Endometrial microvascular endothelial cells (primary cell): ENCODE measurements around the gene TRIM40. TPM values are rescaled to one million over a fixed set of nuclear protein-coding genes. Genes with fewer than 3 reads are reported as not detected.

Source experiments
- in situ Hi-C: cut with HindIII; loops from 2 replicates; pipeline ENCODE4 v1.10.0; 2017; ENCODE audit warnings: low sequenced_read_pairs, low pct_unique_long_range_greater_than_20kb; ENCODE audit errors: inconsistent ontology term
- total RNA-seq: library from RNA; depleted of rRNA; stranded (reverse); fragments of >200 nt; gene quantifications from one replicate; pipeline ENCODE4 v1.2.3, GENCODE V29; 2015; ENCODE audit errors: inconsistent ontology term

TRIM40 gene, protein sequence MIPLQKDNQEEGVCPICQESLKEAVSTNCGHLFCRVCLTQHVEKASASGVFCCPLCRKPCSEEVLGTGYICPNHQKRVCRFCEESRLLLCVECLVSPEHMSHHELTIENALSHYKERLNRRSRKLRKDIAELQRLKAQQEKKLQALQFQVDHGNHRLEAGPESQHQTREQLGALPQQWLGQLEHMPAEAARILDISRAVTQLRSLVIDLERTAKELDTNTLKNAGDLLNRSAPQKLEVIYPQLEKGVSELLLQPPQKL
- total RNA-seq, result not detected

DNA sequence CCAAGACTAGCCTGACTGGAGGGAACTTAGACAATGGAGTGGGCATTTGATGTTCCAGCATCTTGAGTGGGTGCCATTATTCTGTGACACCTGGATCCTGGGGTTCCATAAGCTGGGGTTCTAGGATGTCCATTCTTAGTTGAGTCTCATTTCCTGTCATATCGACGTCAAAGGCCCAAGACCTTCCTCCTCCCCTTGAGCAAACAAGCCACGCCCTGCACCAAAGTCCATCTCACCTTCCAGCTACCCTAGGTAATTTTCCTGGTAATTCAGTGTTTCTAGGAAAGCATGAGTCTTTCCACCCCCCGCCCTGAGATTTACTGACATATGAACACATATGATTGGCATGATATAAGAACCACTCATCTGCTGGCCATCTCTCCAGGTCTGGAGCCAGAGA, at the start of gene TRIM40:
Gene TRIM40 (plus strand): TSS at position 384 of the 400 bp plus-strand sequence. CDS start 897 bp downstream, outside the sequence.
- in situ Hi-C loops, result no loop called here

DNA sequence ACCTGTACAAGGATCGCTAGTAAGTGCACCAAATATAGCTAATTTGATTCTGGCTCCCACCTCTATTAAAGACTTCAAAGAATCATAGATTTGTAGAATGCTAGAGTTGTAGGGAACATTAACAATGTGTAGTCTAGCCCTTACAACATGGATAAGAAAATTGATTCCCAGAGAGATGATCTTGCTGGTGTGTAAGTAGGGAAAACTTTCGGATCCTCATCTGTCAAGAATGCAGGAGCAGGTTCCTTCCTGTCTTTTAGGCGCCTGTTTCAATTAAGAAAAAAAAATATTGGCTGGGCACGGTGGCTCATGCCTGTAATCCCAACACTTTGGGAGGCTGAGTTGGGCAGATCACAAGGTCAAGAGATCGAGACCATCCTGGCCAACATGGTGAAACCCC, 48.1 kb upstream of the TRIM40 start:
- in situ Hi-C loops, result no loop called here

DNA sequence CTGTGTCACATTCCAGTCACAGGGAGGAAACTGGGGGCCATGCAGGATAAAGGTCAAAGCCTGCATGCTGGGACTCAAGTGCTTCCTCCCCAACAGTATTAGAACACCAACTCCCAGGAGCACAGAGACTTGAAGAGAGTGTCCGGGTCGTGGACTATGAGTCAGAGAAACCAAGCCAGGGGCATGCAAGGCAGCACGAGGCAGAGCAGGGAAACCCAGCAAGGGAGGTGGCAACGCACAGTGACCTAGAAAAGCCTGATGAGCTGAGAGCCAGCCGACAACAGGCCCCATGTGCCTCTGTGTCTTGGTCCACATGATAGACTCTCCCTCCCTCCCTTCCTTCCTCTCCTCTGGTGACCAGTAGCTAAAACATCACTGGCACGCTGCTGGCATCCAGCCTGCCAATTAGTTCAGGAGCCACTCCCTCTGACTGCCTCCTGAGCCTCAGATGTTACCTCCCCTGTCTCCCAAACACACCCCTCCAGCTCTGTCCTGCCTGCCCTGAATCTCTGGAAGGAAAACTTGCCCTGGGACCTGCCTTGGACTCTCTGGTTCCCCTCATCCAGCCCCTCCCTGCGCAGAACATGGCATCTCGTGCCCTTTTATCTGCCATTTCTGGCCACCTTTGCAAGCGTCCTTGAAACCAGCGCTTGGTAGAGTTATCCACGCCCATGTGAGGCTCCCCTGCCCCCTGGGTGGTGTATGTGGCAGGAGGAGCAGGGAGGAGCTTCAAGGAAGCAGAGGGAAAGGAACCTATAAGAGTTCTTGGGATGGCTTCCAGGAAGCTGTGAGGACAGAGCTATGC, 44.2 kb upstream of the TRIM40 start:
- in situ Hi-C loops, result no loop called here

DNA sequence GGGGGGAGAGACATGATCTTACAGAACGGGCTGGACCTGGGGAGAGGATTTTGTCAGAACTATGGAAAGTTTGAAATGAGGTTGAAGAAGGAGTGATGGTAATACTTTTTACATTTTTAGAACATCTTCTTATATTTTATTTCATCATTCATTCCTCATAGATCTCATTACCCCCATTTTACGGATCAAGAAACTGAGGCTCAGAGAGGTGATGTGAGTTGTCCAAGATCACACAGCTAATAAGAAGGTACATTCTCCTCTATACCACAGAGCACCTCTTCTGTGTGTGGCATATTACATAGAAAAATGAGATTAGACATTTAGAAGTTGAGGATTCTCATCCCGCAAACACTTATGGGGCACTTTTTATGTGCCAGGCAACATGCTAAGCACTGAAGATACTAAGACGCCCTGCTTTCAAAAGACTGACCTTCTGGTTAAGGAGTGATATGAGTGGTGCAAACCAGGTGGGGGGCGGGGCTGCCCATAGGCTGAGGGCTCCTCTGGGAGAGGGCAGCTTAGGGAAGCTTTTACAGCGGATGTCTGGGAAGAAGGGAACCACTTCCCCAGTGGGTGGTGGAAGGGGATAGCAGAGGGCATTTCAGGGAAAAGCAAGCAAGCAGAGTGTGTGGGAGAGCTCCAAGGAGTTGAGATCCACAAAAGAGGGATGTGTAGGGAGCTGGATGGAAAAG, 42.9 kb upstream of the TRIM40 start:
- in situ Hi-C loops, result no loop called here

DNA sequence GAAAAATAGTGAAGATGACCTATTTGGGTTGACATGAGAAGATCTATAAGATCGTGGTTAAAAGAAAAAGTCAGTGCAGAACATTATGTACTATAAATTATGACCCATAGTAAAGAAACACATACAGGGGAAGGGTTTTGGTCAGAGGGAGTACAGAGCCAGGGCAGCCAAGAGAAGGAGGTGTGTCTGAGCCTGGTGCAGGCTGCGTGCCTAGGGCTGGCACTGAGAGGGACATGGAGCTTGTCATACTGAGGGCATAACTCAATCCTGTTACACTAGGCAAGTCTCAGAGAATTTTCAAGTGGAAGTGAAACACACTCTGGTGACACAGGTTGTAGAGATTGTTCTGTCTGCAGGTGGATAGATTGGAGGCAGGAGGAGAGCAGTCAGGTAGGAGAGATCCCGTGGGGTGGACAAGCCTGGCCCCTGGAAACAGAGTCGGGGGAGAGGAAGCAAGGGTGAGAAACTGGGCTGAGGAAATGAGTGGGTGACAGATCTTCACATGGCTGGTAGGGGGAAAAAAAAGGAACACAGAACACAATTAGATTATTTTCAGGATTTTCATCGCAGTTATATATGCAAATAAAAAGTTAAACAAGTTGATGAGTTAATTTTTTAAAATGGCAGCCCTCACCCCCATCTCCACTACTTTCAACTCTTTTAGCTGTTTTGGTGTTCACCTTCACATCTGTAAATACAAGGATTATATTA, 41.8 kb upstream of the TRIM40 start:
- in situ Hi-C loops, result no loop called here

DNA sequence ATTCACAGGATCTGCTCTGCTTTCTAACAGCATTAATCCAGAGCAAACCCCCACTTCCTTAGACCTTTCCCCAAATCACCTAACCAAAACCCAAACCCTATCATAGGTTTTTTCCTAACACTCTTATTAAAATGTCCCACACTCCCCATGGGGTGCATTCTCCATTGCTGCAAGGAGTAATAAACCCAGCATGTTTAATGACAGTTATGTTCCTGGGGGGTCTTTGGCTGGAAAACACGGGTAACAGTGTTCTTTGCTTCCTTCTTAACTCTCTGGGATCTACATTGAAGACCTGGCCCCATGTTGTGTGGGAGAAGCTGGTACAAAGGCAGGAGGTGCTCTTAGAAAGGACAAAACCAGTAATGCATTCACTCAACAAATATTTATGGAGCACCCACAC, 39.1 kb upstream of the TRIM40 start:
- in situ Hi-C loops, result no loop called here

DNA sequence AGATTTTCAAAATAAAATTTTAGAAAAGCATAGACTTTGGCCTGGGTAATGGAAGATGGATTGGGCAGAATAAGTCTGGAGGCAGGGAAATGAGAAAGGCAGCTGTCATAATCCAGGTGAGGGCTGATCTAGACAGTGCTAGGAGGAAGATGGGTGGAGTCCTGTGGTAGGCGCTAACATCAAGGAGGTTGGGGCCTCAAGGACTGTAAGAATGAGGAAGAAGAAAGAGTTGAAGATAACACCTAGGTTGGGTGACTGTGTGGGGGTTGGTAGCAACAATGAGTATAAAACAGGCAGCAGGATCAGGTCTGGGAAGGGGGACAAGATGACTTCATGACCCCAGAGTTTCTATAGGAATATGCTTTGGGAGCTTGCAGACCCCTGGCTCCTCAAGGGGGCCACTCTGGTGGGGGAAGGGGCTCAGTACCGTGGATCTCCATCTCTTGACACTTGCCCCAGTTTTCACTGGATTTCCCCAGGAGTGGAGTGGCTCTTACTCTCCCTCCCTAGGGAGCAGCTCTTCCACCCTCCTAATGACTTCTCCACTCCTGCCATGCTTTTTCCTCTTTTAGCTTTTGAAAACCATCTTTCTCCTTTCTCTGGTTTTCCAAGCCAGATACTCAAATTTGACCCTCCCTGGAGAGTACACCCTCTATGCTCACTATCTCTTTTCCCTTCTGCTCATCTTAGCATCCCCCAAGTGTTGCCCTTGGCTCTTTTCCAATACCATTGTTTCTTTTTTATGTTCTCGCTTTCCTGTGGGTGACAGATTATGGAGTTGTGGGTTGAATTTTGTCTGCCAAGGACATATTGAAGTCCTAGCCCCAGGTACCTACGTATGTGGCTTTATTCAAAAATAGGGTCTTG, 37.8 kb upstream of the TRIM40 start:
- in situ Hi-C loops, result no loop called here

DNA sequence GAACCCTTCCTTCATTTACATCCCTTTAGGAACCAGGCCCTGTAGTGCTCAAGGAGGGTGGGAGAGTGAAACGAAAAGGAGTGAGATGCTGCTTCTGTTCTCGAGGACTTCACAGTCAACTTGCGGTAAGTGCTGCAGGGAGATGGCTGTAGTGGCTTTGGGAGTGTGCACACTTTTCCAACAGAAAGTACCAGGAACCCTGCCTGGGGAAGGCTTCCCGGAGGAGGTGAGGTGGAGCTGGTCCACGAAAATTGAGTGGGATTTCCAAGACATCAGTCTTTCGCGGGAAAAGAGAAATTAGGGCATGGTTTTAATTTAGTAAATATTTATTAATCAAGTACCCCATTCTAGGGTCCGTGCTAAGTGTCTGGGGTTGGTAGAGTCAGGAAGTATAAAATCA, 35.8 kb upstream of the TRIM40 start:
- in situ Hi-C loops, result no loop called here

DNA sequence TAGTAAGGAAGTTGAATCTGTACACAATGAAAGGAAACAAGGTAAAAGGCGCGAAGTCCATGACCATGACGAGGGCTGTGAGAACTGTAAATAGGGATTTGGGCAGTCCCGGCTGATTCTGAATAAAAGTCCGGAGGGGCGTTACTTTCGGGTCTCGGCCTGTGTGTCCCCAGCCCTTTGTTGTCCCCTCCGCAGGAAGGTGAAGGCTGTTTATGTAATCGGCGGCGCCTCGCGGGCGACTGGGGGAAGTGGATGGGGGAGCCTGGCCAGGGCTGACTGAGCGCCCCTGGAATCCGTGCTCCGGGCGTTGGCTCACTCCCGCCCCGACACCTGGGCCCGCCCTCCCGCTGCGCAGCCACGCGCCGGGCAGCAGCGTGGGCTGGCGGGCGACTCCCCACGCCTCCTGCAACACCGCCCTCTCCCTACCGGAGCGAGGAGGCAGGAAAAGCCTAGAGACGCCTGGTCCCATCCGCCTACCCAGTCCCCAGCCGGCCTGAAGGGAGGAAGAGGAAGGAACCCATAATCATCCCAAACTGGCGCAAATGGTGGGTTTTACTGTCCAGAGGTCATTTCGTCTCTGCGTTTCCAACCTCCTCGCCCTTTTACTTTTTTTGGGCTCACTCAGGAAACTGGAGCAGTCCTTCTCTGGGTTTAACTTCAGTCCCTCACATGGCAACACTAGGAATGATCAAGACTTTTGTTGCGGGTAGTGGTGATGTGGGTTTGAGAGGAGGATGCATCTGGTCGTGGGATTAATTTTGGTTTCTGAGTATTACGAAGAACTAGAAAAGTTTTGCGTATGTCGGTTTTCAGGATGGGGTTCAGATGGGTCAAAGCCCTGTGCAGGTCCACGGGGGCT, 35.1 kb upstream of the TRIM40 start:
- in situ Hi-C loops, result no loop called here

DNA sequence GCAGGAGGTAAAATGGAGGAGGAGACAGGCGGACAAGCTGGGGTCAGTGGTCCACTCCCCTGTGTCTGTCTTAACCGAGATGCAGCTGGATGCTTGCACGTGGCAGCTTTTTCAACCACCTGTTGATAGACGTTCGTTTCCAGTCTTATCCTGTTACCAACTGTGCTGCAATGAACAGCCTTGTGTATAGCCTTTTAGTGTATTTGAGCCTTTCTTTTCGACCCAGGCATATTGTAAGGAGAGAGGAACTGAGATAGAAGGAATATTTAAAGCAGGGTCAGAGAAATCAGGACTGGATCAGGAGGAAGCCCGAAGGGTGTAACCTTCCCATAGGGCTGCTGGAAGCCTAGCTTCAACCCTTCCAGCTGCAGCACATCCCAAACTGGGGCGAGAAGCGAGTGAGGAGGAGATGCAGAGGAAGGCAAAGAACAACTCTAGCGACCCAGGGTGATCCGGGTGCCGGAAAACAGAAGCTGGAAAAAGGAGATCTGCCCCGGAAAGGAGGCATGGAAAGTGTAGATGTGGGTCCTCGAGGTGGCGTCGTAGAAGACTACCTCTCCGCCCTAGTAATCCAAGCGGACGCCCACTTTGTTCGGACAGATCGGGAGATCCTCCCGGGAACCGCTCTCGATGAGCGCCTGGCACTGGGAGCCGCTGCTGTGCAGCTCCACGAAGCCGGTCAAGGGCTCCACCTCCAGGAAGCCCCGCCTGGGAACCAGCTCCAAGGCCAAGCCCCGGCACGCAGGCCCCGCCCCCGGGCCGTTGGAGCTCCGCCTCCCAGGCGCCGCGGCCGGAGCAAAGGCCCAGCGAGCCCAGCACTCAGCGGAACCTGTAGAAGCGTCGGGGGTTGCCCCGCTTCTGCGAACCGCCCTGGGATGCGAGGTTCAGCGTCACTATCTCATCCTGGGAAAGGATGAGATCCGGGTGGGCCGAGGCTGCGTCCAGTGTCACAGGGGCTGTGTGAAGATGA, 34.2 kb upstream of the TRIM40 start:
- in situ Hi-C loops, result no loop called here

DNA sequence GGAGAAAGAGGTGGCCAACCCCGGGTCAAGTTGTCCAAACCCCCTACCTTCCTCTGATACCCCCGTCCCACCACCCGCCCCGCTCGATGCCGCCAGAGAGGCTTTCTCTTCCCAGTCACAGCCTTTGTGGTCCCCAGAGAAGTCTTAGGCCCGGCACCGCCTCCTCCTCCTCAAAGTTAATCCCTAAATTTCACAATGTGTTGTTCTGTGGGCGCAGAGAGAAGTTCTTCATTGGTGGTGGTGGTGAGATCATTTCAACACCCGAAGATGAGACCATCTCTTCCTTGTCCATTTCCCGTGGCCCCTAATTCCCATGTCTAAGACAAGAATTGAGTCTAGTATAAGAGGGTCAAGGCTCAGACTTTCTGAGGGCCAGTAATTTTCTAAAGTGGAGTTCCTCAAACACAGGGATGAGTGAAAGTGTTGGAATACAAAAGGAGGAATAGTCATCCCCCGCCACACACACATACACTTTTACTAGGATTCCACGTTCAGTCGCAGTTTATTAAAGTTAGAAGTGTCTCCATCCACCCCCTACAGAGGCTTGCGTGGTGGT, 33.4 kb upstream of the TRIM40 start:
- in situ Hi-C loops, result no loop called here

DNA sequence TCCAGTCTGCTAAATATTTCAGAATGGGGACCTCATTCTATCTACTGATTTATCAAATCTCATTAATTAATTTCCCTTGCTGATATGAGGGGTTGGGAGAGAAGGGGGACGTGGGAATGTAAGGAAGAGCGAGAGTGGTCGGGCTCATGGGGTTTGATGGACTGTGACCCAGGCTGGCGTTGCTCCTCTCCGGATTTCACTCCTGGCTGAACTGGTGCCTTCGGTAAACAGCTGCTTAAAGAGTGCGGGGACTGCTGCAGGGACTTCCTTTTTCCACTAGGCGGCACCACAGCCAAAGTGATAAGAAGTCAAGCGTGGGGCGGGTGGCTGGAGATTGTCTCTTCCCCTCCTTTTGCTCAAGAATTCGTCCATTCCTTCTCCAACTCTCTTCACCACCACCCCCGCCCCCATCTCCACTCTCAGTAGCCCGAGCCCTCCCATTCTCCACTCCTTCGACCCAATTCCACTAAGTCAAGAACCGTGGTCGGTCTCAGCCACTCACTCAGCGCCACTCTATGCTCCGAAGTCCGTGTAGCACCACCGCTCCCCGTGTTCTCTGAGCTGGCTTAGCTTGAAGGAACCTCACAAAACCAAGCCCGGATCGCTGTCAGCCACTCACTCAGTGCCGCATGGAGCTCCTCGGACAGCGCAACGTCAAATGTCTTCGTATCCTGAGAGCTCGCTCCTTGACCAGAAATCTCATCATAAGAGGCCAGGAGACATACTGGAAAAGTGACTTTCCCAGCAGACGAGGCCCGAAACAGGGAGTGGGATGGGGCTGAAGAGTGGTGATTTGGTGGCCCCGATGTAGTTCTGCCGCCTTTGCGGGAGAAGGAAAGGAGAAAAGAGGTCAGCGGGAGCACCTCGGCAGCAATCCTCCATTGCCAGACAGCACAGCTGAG, 32.7 kb upstream of the TRIM40 start:
- in situ Hi-C loops, result no loop called here

DNA sequence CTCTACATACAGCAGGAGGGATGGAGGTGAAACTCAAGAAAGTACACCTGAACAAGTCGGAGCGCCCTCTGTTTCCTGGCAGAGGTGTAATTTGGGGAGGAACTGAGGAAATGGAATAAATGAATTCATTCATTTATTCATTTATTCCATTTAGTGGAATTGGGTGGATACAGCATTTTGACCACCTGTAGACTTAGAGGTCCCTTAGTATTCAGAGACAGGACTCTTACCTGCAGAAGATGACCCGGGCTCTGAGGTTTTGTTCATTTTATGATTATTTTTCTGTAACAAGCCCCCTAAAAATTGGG, 32.1 kb upstream of the TRIM40 start:
- in situ Hi-C loops, result no loop called here

DNA sequence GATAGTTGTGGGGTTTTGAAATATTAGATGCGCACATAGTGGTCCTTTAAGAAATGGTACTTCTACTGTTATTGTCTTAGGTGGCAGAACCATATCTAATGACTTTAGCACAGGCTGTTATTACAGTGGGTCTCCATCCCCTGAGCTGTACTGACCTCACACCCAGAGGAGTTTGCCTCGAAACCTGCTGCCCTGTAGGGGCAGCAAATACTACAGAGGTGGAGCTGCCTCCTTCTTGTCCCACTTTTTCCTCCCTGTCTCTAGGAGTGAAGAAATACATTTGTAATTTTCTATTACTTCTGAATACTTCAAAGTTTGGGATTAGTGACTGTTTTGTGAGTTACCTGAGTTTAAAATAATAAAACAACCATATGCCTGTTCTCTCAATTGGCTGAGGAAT, 31.3 kb upstream of the TRIM40 start:
- in situ Hi-C loops, result no loop called here

DNA sequence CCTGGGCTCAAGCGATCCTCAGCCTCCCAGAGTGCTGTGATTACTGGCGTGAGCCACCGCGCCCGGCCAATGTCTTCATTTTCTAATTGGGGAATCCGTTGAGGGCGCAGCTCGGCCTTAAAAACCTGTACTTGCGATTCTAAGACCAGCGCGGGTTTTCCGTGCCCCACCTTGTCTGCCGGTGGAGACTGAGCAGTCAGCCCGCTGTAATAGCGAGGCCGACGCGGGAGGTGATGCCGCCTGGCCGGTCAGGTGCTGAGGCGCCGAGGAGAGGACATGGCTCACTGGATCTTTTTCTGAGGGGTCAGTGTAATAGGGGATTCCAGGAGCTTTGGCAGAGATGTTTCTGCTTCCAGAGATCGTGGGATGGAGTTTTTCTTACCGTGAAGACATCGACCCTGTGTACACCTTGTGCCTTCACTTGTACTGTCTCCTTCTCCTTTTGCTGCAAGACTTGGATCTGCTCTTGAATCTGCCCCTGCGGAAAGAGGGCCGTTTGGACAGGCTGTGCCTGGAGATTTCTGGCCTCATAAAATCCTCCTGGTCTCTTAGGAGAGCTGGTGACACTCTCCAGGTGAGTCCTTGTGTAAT, 24.6 kb upstream of the TRIM40 start:
- in situ Hi-C loops, result no loop called here
